ENCODE data around the gene CNNM2. TPM values are rescaled to one million over a fixed set of nuclear protein-coding genes. Genes with fewer than 3 reads are reported as not detected.

Gene CNNM2
- total and polyA plus RNA-seq, 4 experiments from 2014 or later: 3.2 to 14.4 (median 8.2) TPM

DNA sequence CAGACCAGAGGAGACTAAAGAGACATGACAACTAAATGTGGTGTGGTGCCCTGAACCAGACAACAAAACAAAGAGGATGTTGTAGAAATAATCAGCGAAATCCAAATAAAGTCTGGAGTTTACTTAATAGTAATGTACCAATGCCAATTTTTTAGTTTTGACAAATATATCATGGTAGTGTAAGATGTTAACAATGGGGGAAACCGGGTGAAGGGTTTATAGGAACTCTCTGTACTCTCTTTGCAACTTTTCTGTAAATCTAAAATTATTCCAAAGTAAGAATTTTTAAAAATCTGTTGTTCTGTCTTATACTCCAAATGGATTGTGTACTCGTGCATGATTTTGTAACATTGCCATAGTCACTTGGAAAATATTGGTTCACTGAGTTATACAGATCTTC lies 129.3 kb downstream of the CNNM2 start:
- Histone ChIP-seq H3K36me3 (ENCODE audit: insufficient read depth, low read length) (no peaks in the 10 kb centered on the region), H3K4me3 (ENCODE audit: low read length in 2 of 2) (no peak overlapping the region), H3K27me3 (ENCODE audit: insufficient read depth, low read length) (no peaks in the 10 kb centered on the region), H3K9me3 (ENCODE audit: control insufficient read depth in 1 of 2, low read length in 2 of 2) (no peaks in the 10 kb centered on the region), H3K27ac (ENCODE audit: low read depth, low read length) (no peak overlapping the region), H3K4me1 (ENCODE audit: insufficient read depth, low read length) (no peaks in the 10 kb centered on the region)
- Mint-ChIP-seq H3K36me3 (peaks cover 0 to 8% of the 10 kb centered on the region in 2 donors), H3K4me1 (peaks cover 0 to under 1% (median 0%) of the 10 kb centered on the region in 4 donors), H3K27ac (no peak overlapping the region), H3K27me3 (no peaks in the 10 kb centered on the region), H3K9me3 (no peaks in the 10 kb centered on the region), H3K4me3 (no peak overlapping the region)
- ChIA-PET POLR2A (ENCODE audit: partially characterized antibody) (no interaction called here), CTCF (ENCODE audit: partially characterized antibody) (interaction anchor here (0.7 kb wide), 1 partner anchor 1997 kb away, joined by 3 read pairs; no protein-coding TSS in a partner anchor)
- intact Hi-C loops (cut with micrococcal nuclease): no loop called here
- no peak for DNase-seq

DNA sequence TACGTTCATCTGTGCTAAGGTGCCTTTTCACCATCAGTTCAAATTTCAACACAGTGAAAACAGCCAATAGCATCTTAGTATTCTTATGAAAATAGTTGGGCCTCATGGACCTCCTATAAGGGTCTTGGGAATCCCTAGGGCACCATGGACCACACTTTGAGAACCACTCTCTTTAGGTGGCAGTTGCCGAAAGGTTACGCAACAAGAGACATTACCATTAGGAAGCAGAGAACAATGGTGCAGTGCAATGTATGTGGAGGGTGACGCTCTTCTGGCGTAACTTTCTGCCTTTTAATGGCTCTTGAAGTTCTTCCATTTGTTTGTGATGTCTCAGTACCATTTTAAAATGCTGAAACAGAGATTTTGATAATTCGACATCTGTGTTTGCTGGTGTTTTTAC lies 131.1 kb downstream of the CNNM2 start:
- peaks cover 8 to 15% (median 10%) of the 10 kb centered on the region in 4 donors for H3K4me1 Mint-ChIP-seq
- CTCF ChIA-PET (ENCODE audit: partially characterized antibody): no interaction called here
- POLR2A ChIA-PET (ENCODE audit: partially characterized antibody): no interaction called here
- Histone ChIP-seq H3K9me3 (ENCODE audit: control insufficient read depth in 1 of 2, low read length in 2 of 2) (no peaks in the 10 kb centered on the region), H3K27ac (ENCODE audit: low read depth, low read length) (no peak overlapping the region), H3K4me1 (ENCODE audit: insufficient read depth, low read length) (peaks cover 14% of the 10 kb centered on the region), H3K4me3 (ENCODE audit: low read length in 2 of 2) (no peak overlapping the region), H3K27me3 (ENCODE audit: insufficient read depth, low read length) (no peaks in the 10 kb centered on the region), H3K36me3 (ENCODE audit: insufficient read depth, low read length) (no peaks in the 10 kb centered on the region)
- peak overlapping the region in 1 of 7 donors; percentile 36 for H3K27ac Mint-ChIP-seq
- intact Hi-C loops (cut with micrococcal nuclease): no loop called here
- DNase-seq: no peak
- H3K27me3 Mint-ChIP-seq: no peaks in the 10 kb centered on the region
- peaks cover 4 to 8% of the 10 kb centered on the region in 2 donors for H3K36me3 Mint-ChIP-seq
- no peaks in the 10 kb centered on the region for H3K9me3 Mint-ChIP-seq
- H3K4me3 Mint-ChIP-seq: no peak overlapping the region

DNA sequence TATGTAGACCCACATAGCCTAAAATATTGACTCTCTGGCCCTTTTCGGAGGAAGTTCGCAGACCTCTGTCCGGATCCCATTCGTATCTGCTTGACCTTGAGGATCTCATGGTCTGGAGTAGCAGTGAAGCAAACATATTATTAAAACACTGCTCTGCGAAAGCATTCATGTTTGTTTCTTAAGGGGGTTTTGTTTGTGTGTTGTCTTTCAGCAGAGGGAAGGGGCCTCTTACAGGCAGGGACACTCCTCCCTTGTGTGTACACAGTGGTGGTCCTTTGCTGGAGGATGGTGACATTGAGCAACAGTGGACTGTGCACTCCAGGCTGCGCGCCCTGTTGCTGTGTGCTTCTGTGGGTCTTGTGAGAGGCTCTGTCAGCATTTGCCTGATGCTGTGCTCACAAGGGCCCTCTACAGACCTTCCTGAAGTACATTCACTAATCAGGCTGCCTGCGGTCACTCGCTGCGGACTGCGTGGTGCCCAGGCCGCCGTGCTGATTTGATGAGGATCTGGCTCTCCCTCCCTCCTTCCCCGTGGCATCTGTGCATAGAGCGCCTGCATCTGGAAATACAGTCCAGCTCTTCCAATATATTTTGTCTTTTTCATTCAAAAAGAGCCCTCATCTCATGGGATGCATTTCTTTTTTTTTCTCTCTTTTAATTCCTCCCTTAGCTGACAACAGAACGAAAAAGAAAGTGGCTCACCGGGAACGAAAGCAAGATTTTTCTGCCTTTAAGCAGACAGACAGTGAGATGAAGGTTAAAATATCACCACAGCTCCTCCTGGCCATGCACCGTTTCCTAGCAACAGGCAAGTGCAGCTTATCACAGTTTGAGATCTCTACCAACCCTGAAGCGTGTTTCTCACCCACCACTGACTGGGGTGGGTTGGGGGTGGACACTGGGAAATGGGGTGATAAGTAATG lies 135.8 kb downstream of the CNNM2 start:
- intact Hi-C loops (cut with micrococcal nuclease): no loop called here
- peak overlapping the region; percentile 82 to 91 (median 86) for H3K4me3 Mint-ChIP-seq
- peaks cover 12 to 20% of the 10 kb centered on the region in 2 donors for H3K36me3 Mint-ChIP-seq
- H3K4me1 ChIP-seq (ENCODE audit: insufficient read depth, low read length): peaks cover 20% of the 10 kb centered on the region
- H3K27me3 ChIP-seq (ENCODE audit: insufficient read depth, low read length): no peaks in the 10 kb centered on the region
- H3K4me1 Mint-ChIP-seq: peaks cover 13 to 20% (median 16%) of the 10 kb centered on the region in 4 donors
- peak overlapping the region; percentile 12 to 30 for H3K4me3 ChIP-seq (ENCODE audit: low read length in 2 of 2)
- no peaks in the 10 kb centered on the region for H3K36me3 ChIP-seq (ENCODE audit: insufficient read depth, low read length)
- DNase-seq: peak; percentile 60 to 80 (median 74)
- H3K9me3 Mint-ChIP-seq: no peaks in the 10 kb centered on the region
- ChIA-PET CTCF (ENCODE audit: partially characterized antibody) (interaction anchor here (1.8 kb wide), 1 partner anchor 136 kb away, joined by 7 read pairs; the partner anchor contains the start of gene CNNM2), POLR2A (ENCODE audit: partially characterized antibody) (interaction anchor here (1.4 kb wide), 1 partner anchor 136 kb away, joined by 3 read pairs; the partner anchor contains the start of gene CNNM2)
- H3K9me3 ChIP-seq (ENCODE audit: control insufficient read depth in 1 of 2, low read length in 2 of 2): no peaks in the 10 kb centered on the region
- peak overlapping the region; percentile 36 for H3K27ac ChIP-seq (ENCODE audit: low read depth, low read length)
- no peaks in the 10 kb centered on the region for H3K27me3 Mint-ChIP-seq
- peak overlapping the region; percentile 81 to 94 (median 88) for H3K27ac Mint-ChIP-seq

DNA sequence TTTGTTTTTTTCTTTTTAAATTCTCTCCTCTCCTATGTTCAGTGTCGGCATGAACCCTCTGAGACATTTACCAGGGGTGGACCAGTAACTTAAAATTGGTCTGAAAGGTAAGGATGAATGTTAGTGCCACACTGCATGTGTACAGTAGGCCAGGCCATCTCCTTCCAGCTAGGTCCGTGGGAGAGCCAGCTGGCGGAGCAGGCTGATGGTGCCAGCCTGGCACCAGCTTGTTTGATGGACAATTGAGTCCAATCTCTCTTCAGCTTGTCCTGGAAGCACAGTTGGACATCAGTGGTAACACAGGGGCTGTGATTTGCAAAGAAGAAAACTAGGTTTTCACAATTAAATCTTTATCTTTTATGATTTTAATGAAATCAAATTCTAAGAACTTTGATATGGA lies 136.5 kb downstream of the CNNM2 start:
- Mint-ChIP-seq H3K27me3 (no peaks in the 10 kb centered on the region), H3K4me3 (peak overlapping the region; percentile 82 to 91 (median 86)), H3K9me3 (no peaks in the 10 kb centered on the region), H3K36me3 (peaks cover 12 to 20% of the 10 kb centered on the region in 2 donors), H3K4me1 (peaks cover 13 to 20% (median 16%) of the 10 kb centered on the region in 4 donors), H3K27ac (peak overlapping the region; percentile 81 to 94 (median 88))
- H3K36me3 ChIP-seq (ENCODE audit: insufficient read depth, low read length): no peaks in the 10 kb centered on the region
- POLR2A ChIA-PET (ENCODE audit: partially characterized antibody): interaction anchor here (1.4 kb wide), 1 partner anchor 137 kb away, joined by 3 read pairs; the partner anchor contains the start of gene CNNM2
- no peak for DNase-seq
- intact Hi-C loops (cut with micrococcal nuclease): no loop called here
- no peak overlapping the region for H3K4me3 ChIP-seq (ENCODE audit: low read length in 2 of 2)
- H3K4me1 ChIP-seq (ENCODE audit: insufficient read depth, low read length): peaks cover 20% of the 10 kb centered on the region
- H3K27me3 ChIP-seq (ENCODE audit: insufficient read depth, low read length): no peaks in the 10 kb centered on the region
- CTCF ChIA-PET (ENCODE audit: partially characterized antibody): interaction anchor here (1.8 kb wide), 1 partner anchor 137 kb away, joined by 7 read pairs; the partner anchor contains the start of gene CNNM2
- no peaks in the 10 kb centered on the region for H3K9me3 ChIP-seq (ENCODE audit: control insufficient read depth in 1 of 2, low read length in 2 of 2)
- H3K27ac ChIP-seq (ENCODE audit: low read depth, low read length): peak overlapping the region; percentile 36

DNA sequence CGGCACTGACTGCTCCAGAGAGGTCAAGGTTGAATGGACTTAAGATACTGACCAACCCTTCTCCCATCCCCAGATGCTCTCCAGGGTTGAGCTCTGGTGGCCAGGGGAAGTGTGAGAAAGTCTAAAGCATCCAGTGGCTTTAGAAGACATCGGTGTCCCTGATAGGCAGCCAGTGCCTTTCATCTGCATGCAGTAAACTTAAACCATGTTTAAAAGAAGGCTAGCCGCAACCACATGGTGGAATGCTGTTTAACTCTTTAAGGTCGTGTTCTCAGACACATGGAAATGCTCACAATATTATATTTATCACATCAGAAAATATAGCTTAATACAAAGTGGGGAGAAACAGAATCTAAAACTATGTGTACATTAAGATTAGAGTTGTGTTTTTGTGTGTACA lies 137.0 kb downstream of the CNNM2 start:
- no peaks in the 10 kb centered on the region for H3K9me3 Mint-ChIP-seq
- H3K4me3 Mint-ChIP-seq: no peak overlapping the region
- Histone ChIP-seq H3K9me3 (ENCODE audit: control insufficient read depth in 1 of 2, low read length in 2 of 2) (no peaks in the 10 kb centered on the region), H3K27ac (ENCODE audit: low read depth, low read length) (no peak overlapping the region), H3K4me3 (ENCODE audit: low read length in 2 of 2) (no peak overlapping the region), H3K27me3 (ENCODE audit: insufficient read depth, low read length) (no peaks in the 10 kb centered on the region), H3K36me3 (ENCODE audit: insufficient read depth, low read length) (no peaks in the 10 kb centered on the region), H3K4me1 (ENCODE audit: insufficient read depth, low read length) (peaks cover 20% of the 10 kb centered on the region)
- peaks cover 13 to 20% (median 16%) of the 10 kb centered on the region in 4 donors for H3K4me1 Mint-ChIP-seq
- no peak for DNase-seq
- H3K27me3 Mint-ChIP-seq: no peaks in the 10 kb centered on the region
- H3K36me3 Mint-ChIP-seq: peaks cover 12 to 20% of the 10 kb centered on the region in 2 donors
- H3K27ac Mint-ChIP-seq: peak overlapping the region in 2 of 7 donors; percentile 85 to 88
- intact Hi-C loops (cut with micrococcal nuclease): no loop called here
- ChIA-PET CTCF (ENCODE audit: partially characterized antibody) (interaction anchor here (1.8 kb wide), 1 partner anchor 138 kb away, joined by 7 read pairs; the partner anchor contains the start of gene CNNM2), POLR2A (ENCODE audit: partially characterized antibody) (interaction anchor here (1.4 kb wide), 1 partner anchor 137 kb away, joined by 3 read pairs; the partner anchor contains the start of gene CNNM2)

DNA sequence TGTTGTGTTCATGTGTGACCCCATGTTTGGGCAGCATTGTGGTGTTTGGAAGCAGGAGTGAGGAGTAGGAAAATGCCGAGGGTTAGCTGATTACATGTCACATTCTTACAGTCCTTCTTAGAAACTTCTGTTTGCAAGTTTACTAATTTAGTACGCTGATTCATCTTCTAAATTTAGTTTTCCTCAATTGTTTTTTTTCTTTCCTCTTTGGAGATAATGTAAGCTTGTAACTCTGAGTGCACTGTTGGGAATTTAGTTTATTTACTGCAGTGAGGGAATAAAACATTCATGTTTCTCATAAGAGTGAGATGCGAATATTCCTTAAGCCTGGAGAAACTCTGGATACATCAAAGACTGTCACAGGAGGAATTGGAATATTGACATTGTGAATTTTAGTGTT lies 139.9 kb downstream of the CNNM2 start:
- Histone ChIP-seq H3K4me1 (ENCODE audit: insufficient read depth, low read length) (peaks cover 16% of the 10 kb centered on the region), H3K27ac (ENCODE audit: low read depth, low read length) (no peak overlapping the region), H3K27me3 (ENCODE audit: insufficient read depth, low read length) (no peaks in the 10 kb centered on the region), H3K36me3 (ENCODE audit: insufficient read depth, low read length) (no peaks in the 10 kb centered on the region), H3K9me3 (ENCODE audit: control insufficient read depth in 1 of 2, low read length in 2 of 2) (no peaks in the 10 kb centered on the region), H3K4me3 (ENCODE audit: low read length in 2 of 2) (no peak overlapping the region)
- POLR2A ChIA-PET (ENCODE audit: partially characterized antibody): no interaction called here
- H3K4me1 Mint-ChIP-seq: peaks cover 13 to 18% (median 15%) of the 10 kb centered on the region in 4 donors
- CTCF ChIA-PET (ENCODE audit: partially characterized antibody): interaction anchor here (0.6 to 1.5 kb wide), 3 partner anchors 19 to 742 kb away, joined by 3 to 7 read pairs (median 3); no protein-coding TSS in a partner anchor
- no peaks in the 10 kb centered on the region for H3K9me3 Mint-ChIP-seq
- DNase-seq: no peak
- intact Hi-C loops (cut with micrococcal nuclease): no loop called here
- no peak overlapping the region for H3K27ac Mint-ChIP-seq
- no peaks in the 10 kb centered on the region for H3K27me3 Mint-ChIP-seq
- peaks cover 12 to 16% of the 10 kb centered on the region in 2 donors for H3K36me3 Mint-ChIP-seq
- no peak overlapping the region for H3K4me3 Mint-ChIP-seq

DNA sequence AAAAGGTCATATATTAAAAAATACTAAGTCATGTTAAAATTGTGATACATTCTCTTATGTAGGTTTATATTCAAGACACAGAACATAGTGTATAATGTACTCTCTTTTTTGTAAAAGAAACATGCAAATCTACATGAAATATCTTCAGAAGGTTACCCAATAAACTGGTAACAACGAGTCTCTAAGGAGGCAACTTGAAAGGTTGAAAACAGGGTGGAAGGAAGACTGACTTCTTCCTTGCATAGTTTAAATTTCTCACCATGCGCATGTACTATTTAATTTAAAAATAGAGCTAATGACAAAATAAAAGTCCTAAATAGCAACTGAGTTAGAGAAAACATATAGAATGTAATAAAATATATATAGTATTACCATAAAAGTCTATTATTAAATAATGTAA lies 142.5 kb downstream of the CNNM2 start:
- Mint-ChIP-seq H3K4me3 (no peak overlapping the region), H3K27ac (no peak overlapping the region), H3K9me3 (no peaks in the 10 kb centered on the region), H3K4me1 (no peaks in the 10 kb centered on the region), H3K36me3 (peaks cover 9 to 16% of the 10 kb centered on the region in 2 donors), H3K27me3 (no peaks in the 10 kb centered on the region)
- H3K9me3 ChIP-seq (ENCODE audit: control insufficient read depth in 1 of 2, low read length in 2 of 2): no peaks in the 10 kb centered on the region
- DNase-seq: no peak
- H3K36me3 ChIP-seq (ENCODE audit: insufficient read depth, low read length): no peaks in the 10 kb centered on the region
- intact Hi-C loops (cut with micrococcal nuclease): no loop called here
- H3K27ac ChIP-seq (ENCODE audit: low read depth, low read length): no peak overlapping the region
- H3K27me3 ChIP-seq (ENCODE audit: insufficient read depth, low read length): no peaks in the 10 kb centered on the region
- ChIA-PET POLR2A (ENCODE audit: partially characterized antibody) (no interaction called here), CTCF (ENCODE audit: partially characterized antibody) (interaction anchor here (2.4 kb wide), 1 partner anchor 9 kb away, joined by 5 read pairs; no protein-coding TSS in a partner anchor)
- no peaks in the 10 kb centered on the region for H3K4me1 ChIP-seq (ENCODE audit: insufficient read depth, low read length)
- H3K4me3 ChIP-seq (ENCODE audit: low read length in 2 of 2): no peak overlapping the region

All from CD4-positive, alpha-beta memory T cell (primary cell).